DOHH2 (cell line): Measurements from ENCODE around the gene OR11H6.

Experiments used
- H3F3A ChIP-seq: fragments of 200-600 bp; sonication (generic), shearing (Covaris generic); 2 replicates; pipeline ENCODE4 v1.6.0; 2016; ENCODE audit warnings: antibody characterized with exemption, mild to moderate bottlenecking; ENCODE audit not compliant: control insufficient read depth, insufficient read depth
- H3K27ac ChIP-seq: fragments of 200-600 bp; sonication (generic); 2 replicates; pipeline ENCODE4 v1.5.1; 2014; ENCODE audit warnings: low read depth, mild to moderate bottlenecking, low read length, moderate library complexity
- H3K27me3 ChIP-seq: fragments of 200-600 bp; sonication (generic); 2 replicates; pipeline ENCODE4 v1.6.1; 2014; ENCODE audit warnings: mild to moderate bottlenecking, low read length, mixed read lengths; ENCODE audit not compliant: control insufficient read depth
- H3K36me3 ChIP-seq: fragments of 200-600 bp; sonication (generic); 2 replicates; pipeline ENCODE4 v1.6.1; 2014; ENCODE audit warnings: mild to moderate bottlenecking, low read length, moderate library complexity, mixed read lengths; ENCODE audit not compliant: control insufficient read depth
- H3K4me1 ChIP-seq: fragments of 200-600 bp; sonication (generic); 2 replicates; pipeline ENCODE4 v1.6.1; 2014; ENCODE audit warnings: mild to moderate bottlenecking, low read length, mixed read lengths; ENCODE audit not compliant: control insufficient read depth
- H3K4me2 ChIP-seq: fragments of 200-600 bp; sonication (generic); 2 replicates; pipeline ENCODE4 v1.6.0; 2014; ENCODE audit warnings: mild to moderate bottlenecking, low read length, moderate library complexity
- H3K4me3 ChIP-seq: fragments of 200-600 bp; sonication (generic); 2 replicates; pipeline ENCODE4 v1.5.1; 2014; ENCODE audit warnings: mild to moderate bottlenecking, low read length, mixed read lengths
- H3K79me2 ChIP-seq: fragments of 200-600 bp; sonication (generic); 2 replicates; pipeline ENCODE4 v1.6.1; 2014; ENCODE audit warnings: mild to moderate bottlenecking, low read length, mixed read lengths; ENCODE audit not compliant: control insufficient read depth
- H3K9me2 ChIP-seq: fragments of 200-600 bp; sonication (generic); replicated peaks from 2 replicates; pipeline ENCODE4 v1.6.1; 2014; ENCODE audit warnings: mild to moderate bottlenecking, low read length, mixed read lengths; ENCODE audit not compliant: control insufficient read depth
- H3K9me3 ChIP-seq: fragments of 200-600 bp; sonication (generic); 2 replicates; pipeline ENCODE4 v1.6.1; 2014; ENCODE audit warnings: antibody characterized with exemption, low read length, mixed read lengths; ENCODE audit not compliant: control insufficient read depth, insufficient read depth
- H4K20me1 ChIP-seq: fragments of 200-600 bp; sonication (generic); 2 replicates; pipeline ENCODE4 v1.6.0; 2014; ENCODE audit warnings: low read depth, mild to moderate bottlenecking, antibody characterized with exemption, low read length, moderate library complexity; ENCODE audit not compliant: control insufficient read depth, insufficient read depth
- CTCF ChIP-seq: fragments of 200-600 bp; sonication (generic); IDR thresholded peaks from one replicate; pipeline ENCODE4 v1.5.1; 2014; ENCODE audit warnings: antibody characterized with exemption, mild to moderate bottlenecking, low read depth, low read length; ENCODE audit not compliant: poor library complexity, severe bottlenecking
- EZH2phosphoT487 ChIP-seq: fragments of 200-600 bp; sonication (generic); IDR thresholded peaks from 2 replicates; pipeline ENCODE4 v1.6.1; 2017; ENCODE audit warnings: borderline replicate concordance, mild to moderate bottlenecking, antibody characterized with exemption, low read length, moderate library complexity, mixed read lengths

The OR11H6 gene

GRCh38 chr14:20274062-20274461 is 50.6 kb downstream of the OR11H6 start:
- peaks cover 12% of the 10 kb centered on the region; the same call in 1 of the 2 replicates for H3K9me3 ChIP-seq

More at GRCh38 chr14:20274062-20274461, 50.6 kb downstream of the OR11H6 start:
- Histone ChIP-seq H3F3A (no peaks in the 10 kb centered on the region), H3K4me3 (no peak overlapping the region), H3K4me1 (peaks cover 7% of the 10 kb centered on the region), H3K9me2 (no peaks in the 10 kb centered on the region), H3K36me3 (no peaks in the 10 kb centered on the region), H3K4me2 (no peak overlapping the region), H4K20me1 (no peaks in the 10 kb centered on the region), H3K79me2 (no peaks in the 10 kb centered on the region), H3K27me3 (no peaks in the 10 kb centered on the region), H3K27ac (no peak overlapping the region)
- TF ChIP-seq EZH2phosphoT487: no peak
- no peak for TF ChIP-seq CTCF
